ENCODE data around the gene CD2AP. TPM values are rescaled to one million over a fixed set of nuclear protein-coding genes. Genes with fewer than 3 reads are reported as not detected.
A peak's percentile ranks its signal among the peaks of the same experiment; 100 is the strongest.
"Not testable (repeated sequence)": the region's sequence is repeated elsewhere in the genome, so short reads cannot be mapped to it uniquely, and the experiment has no call there.

Gene CD2AP
- total RNA-seq, 1 experiment from 2014 or later = 27.2 TPM

DNA sequence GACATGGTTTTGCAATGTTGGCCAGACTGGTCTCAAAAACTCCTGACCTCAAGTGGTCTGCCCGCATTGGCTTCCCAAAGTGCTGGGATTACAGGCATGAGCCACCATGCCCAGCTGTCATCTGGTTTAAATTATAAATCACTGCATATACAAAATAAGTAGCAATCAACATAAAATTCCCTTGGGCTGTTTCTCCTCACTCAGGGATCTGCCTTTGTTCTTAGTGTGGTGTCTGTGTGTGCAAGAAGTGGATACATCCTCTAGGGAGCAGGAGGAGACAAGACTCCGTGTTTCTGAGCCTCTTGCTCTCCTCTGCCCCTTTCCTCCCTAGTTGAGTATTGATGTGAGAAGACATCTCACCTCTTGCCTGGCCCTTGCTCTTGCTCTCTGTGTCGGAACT lies 155.6 kb downstream of the CD2AP start:
- peak; percentile 43 for DNase-seq (ENCODE audit: low read depth)

- DNase-seq (ENCODE audit: low read depth) = no peak
Measured at GRCh38 chr6:47634210-47635047, 156.8 kb downstream of the CD2AP start.

DNA sequence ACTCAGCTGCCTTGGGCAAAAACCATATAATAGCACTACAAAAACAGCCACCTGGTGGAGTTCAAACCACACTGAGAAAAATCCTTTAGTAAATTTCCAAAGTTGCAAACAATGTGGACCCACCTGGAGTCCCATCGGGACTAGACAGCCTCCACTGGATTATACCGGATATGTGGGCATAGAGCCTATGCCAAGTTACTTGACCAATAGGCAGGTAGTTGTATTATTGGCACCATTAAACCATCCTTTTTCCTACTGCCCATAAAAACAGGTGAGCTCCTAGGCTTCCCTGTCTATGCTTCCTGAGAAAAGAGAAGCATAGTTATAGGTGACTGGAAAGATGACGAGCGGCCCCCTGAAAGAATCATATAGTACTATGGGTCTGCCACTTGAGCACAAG lies 169.1 kb downstream of the CD2AP start:
- no peak for DNase-seq (ENCODE audit: low read depth)

GRCh38 chr6:47647188-47647587 lies 169.6 kb downstream of the CD2AP start:
- DNase-seq (ENCODE audit: low read depth) = no peak

- DNase-seq (ENCODE audit: low read depth) = not testable (repeated sequence)
Measured at GRCh38 chr6:47647626-47648025, 170.0 kb downstream of the CD2AP start.

GRCh38 chr6:47648031-47648430 lies 170.4 kb downstream of the CD2AP start:
- DNase-seq (ENCODE audit: low read depth) = no peak

- DNase-seq (ENCODE audit: low read depth) = no peak
Measured at GRCh38 chr6:47650553-47651432, 173.2 kb downstream of the CD2AP start.

DNA sequence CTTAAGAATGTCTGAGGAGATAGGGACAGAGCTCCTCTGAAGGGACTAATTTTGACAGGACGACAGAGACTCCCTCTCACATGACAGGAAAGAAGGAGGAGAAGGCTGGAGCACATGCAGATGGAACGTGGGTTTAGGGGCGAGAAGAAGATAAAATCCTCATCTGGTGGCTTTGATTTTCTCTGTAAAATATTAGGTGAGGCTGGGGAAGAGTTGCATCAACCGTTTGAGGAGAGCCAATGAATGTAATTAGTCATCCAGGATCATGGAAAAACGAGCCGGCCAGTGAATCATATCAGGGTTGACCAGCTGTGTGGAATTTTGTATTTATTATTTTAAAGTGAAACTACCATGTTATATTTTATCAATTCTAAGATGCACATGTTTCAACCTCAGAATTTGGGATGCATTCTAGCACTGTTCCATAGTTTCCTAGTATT lies 173.9 kb downstream of the CD2AP start:
- DNase-seq (ENCODE audit: low read depth) = peak; percentile 35

DNA sequence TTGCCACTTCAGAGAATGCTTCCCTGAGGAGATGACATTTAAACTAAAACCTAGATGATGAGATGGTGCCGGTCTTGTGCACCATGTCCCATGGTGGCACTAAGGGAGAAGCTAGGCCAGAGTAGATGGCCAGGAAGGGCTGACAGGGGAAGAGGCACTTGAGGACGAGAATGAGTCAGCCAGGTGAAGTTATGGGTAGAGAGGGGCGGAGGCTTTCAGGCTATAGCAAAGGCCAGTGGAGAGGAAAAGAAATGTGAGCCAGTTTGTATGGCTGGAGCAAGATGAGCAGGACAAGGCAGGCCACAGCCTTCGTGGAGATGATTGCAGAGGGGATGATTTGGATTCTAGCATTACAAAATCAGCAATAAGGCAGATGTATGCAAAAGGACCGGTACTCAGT lies 176.1 kb downstream of the CD2AP start:
- DNase-seq (ENCODE audit: low read depth) = no peak

- DNase-seq (ENCODE audit: low read depth) = no peak
Measured at GRCh38 chr6:47654255-47654654, 176.7 kb downstream of the CD2AP start.

- peak; percentile 74 for DNase-seq (ENCODE audit: low read depth)
Measured at GRCh38 chr6:47655719-47656595, 178.4 kb downstream of the CD2AP start.

DNA sequence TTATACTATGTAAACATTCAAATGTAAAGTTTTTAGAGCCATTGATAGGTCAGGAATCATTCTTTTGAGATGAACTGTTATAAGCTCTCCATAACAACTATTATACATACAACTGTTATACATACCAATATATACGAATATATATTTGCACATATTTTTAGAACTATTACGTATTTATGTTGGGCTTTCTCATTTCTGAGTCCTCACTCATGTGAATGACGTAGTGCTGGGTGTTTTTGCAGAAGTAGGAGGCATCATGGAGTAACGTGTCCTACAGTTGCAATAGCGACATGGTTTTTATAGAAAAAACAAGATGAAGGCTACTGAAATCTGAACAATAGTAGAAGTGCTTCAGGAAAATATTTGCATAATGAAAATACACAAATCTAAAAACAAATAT lies 184.4 kb downstream of the CD2AP start:
- no peak for DNase-seq (ENCODE audit: low read depth)

- DNase-seq (ENCODE audit: low read depth) = no peak
Measured at GRCh38 chr6:47663462-47664216, 186.1 kb downstream of the CD2AP start.

GRCh38 chr6:47665112-47665511 lies 187.5 kb downstream of the CD2AP start:
- DNase-seq (ENCODE audit: low read depth) = no peak

DNA sequence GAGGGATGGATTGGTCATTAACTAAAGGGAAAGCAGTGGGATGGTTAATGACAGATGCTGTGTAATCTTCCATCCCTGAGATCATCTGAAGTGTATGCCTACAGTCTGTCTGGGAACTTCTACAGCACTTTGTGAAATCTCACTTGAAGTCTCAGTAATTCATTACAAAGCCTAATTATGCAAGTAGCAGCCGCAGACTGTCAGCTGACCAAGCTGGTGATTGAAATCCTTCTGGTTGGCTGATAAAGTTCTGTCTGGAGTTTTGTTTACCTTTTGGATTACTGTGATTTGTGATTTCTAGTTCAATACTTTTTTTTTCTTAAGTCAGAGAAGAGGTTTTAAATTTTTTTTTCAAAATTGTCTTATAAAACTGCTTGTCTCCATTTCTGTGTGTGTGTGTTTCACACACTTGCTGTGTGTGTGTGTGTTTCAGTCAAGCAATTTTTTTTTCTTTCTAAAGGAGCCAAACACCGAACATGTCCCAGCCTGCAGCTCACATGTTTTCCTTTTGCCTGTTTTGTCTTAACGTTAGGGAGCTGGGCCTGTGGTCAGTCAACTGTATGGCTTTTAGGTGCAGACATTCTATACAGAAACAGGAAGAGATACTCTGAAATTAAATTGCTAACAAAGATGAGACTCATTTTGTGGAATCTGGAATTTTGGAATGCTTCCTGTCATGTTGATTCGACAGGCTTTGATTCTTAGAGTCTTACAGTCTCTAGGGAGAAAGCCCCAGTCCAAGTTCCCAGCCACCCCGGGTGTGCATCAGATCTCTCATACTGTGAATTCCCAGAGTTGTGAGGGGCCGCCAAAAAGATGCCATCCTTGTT lies 192.3 kb downstream of the CD2AP start:
- no peak for DNase-seq (ENCODE audit: low read depth)

GRCh38 chr6:47670851-47671250 lies 193.3 kb downstream of the CD2AP start:
- no peak for DNase-seq (ENCODE audit: low read depth)

DNA sequence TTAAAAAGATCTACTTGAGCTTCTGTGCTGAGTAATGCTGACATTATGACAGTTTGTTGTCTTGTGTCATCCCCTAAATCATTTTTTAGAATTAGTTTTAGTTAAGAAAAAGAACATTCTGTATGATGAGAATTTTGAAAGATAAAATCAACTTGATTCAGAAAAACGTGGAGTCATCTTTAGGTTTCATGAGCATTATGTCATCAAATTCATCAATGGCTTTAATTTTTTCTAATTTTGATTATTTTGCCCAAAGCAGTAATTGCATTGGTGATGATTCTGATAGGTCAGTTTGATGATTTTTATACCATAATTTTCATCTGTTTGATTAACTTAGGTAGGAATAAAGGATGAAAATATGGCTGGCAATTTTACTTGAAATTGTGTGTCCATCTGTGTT lies 194.2 kb downstream of the CD2AP start:
- no peak for DNase-seq (ENCODE audit: low read depth)

- no peak for DNase-seq (ENCODE audit: low read depth)
Measured at GRCh38 chr6:47672816-47673215, 195.2 kb downstream of the CD2AP start.

- no peak for DNase-seq (ENCODE audit: low read depth)
Measured at GRCh38 chr6:47674673-47675072, 197.1 kb downstream of the CD2AP start.
